Gastrocnemius medialis (tissue), 4 donors: Measurements from ENCODE around the gene MACROD1. TPM values are rescaled to one million over a fixed set of nuclear protein-coding genes. Genes with fewer than 3 reads are reported as not detected.
A peak's percentile ranks its signal among the peaks of the same experiment; 100 is the strongest.

ENCODE experiments used
- ATAC-seq, 2 donors: fragments of 150-250 bp; one replicate each; pipeline ENCODE4 v1.9.1; 2016
- DNase-seq, 2 donors: peaks; one replicate each; pipeline ENCODE4 v3.0.0-alpha.2; 2019
- H3K27ac ChIP-seq, 4 donors: fragments of 200-600 bp; sonication (generic); 1 replicate in 1 of 4; 2 replicates in 3 of 4; pipeline ENCODE4 v1.5.1; 2016 to 2018; ENCODE audit warnings: mild to moderate bottlenecking in 2 of 4, moderate library complexity in 1 of 4
- H3K27me3 ChIP-seq, 3 donors: fragments of 200-600 bp; sonication (generic) in 2 of 3; 1 replicate in 1 of 3; 2 replicates in 2 of 3; pipeline versions ENCODE4 v1.5.1 to v1.6.0; 2016 to 2019; ENCODE audit warnings: mild to moderate bottlenecking in 1 of 3, moderate library complexity in 1 of 3
- H3K36me3 ChIP-seq, 2 donors: fragments of 200-600 bp; sonication (generic) in 1 of 2; one replicate each; pipeline ENCODE4 v1.5.1; 2017 to 2018
- H3K4me1 ChIP-seq, 2 donors: fragments of 200-600 bp; sonication (generic) in 1 of 2; one replicate each; pipeline ENCODE4 v1.5.1; 2016 to 2017; ENCODE audit warnings: mild to moderate bottlenecking in 2 of 2
- H3K4me3 ChIP-seq, 4 donors: fragments of 200-600 bp; sonication (generic) in 3 of 4; 1 replicate in 1 of 4; 2 replicates in 3 of 4; pipeline ENCODE4 v1.5.1; 2016 to 2019; ENCODE audit warnings: mild to moderate bottlenecking in 2 of 4
- H3K9me3 ChIP-seq, 3 donors: fragments of 200-600 bp; sonication (generic) in 2 of 3; 1 replicate in 1 of 3; 2 replicates in 2 of 3; pipeline ENCODE4 v1.5.1; 2016 to 2019
- POLR2A ChIP-seq, 2 donors: fragments of 450-650 bp; IDR thresholded peaks; one replicate each; pipeline ENCODE4 v1.6.1; 2017; ENCODE audit warnings: antibody characterized with exemption in 2 of 2, mild to moderate bottlenecking in 2 of 2, moderate library complexity in 2 of 2
- in situ Hi-C, 4 donors: fragments of 200-750 bp; cut with MboI; loops; one replicate each; pipeline versions ENCODE4 v1.15.0 to v1.8.0; 2017; ENCODE audit warnings: low sequenced_read_pairs in 4 of 4
- intact Hi-C: fragments of 100-400 bp; cut with DNase I; formaldehyde crosslinking; loops from one replicate; pipeline ENCODE4 v1.15.1; 2023; ENCODE audit warnings: low total_unique reads
- total RNA-seq, 4 donors: library from RNA; depleted of rRNA; stranded (reverse); fragments of >200 nt; gene quantifications; one replicate each; pipeline versions ENCODE4 v1.1.0 to v1.2.3, GENCODE V29; 2016
- TF ChIP-seq, protein P1 (sequence below), 5 experiments: fragments of 450-650 bp in 3 of 5; fragments of 200-600 bp in 2 of 5; sonication (generic) in 2 of 5; IDR thresholded peaks in 4 of 5; conservative IDR thresholded peaks in 1 of 5; 1 replicate in 4 of 5; 2 replicates in 1 of 5; pipeline ENCODE4 v1.5.1; 2016 to 2019; ENCODE audit warnings: antibody characterized with exemption in 5 of 5, mild to moderate bottlenecking in 3 of 5, moderate library complexity in 3 of 5

The MACROD1 gene
- total RNA-seq, 4 donors from 2014 or later = 162 to 308 (median 205) TPM

DNA sequence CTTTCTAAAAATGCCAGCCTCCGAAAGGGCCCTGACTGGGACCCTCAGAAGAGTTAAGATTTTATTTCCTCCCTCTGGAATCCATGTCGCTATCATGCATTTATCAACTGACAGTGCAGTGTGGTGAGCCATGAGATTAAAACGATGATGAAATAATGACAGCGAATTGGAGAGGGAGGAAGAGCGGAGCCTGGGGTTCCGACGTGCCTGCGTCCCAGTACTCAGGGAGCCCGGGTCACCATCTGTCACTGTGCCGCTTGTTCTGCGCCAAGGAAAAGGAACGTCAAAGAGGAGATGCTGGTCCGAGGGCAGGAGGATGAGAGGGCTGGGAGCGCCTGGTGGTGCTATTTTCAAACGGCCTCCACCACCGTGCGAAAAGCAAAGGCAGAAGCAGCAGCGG is 46.2 kb downstream of the MACROD1 start:
- Histone ChIP-seq H3K36me3 (no peaks in the 10 kb centered on the region), H3K4me3 (no peak overlapping the region), H3K9me3 (no peaks in the 10 kb centered on the region), H3K4me1 (peaks cover 26 to 36% of the 10 kb centered on the region in 2 donors), H3K27ac (peak overlapping the region in 1 of 4 donors; percentile 22), H3K27me3 (no peaks in the 10 kb centered on the region)
- no peak for DNase-seq
- no peak for ATAC-seq
- intact Hi-C loops (no loop called here), in situ Hi-C loops (no loop called here)
- TF ChIP-seq POLR2A (IDR thresholded peaks at IDR 0.05) = no peak
- TF ChIP-seq, protein P1, sequence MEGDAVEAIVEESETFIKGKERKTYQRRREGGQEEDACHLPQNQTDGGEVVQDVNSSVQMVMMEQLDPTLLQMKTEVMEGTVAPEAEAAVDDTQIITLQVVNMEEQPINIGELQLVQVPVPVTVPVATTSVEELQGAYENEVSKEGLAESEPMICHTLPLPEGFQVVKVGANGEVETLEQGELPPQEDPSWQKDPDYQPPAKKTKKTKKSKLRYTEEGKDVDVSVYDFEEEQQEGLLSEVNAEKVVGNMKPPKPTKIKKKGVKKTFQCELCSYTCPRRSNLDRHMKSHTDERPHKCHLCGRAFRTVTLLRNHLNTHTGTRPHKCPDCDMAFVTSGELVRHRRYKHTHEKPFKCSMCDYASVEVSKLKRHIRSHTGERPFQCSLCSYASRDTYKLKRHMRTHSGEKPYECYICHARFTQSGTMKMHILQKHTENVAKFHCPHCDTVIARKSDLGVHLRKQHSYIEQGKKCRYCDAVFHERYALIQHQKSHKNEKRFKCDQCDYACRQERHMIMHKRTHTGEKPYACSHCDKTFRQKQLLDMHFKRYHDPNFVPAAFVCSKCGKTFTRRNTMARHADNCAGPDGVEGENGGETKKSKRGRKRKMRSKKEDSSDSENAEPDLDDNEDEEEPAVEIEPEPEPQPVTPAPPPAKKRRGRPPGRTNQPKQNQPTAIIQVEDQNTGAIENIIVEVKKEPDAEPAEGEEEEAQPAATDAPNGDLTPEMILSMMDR (IDR thresholded peaks at IDR 0.05 in 4 of 5, conservative IDR thresholded peaks at IDR 0.05 in 1 of 5) = no peak

DNA sequence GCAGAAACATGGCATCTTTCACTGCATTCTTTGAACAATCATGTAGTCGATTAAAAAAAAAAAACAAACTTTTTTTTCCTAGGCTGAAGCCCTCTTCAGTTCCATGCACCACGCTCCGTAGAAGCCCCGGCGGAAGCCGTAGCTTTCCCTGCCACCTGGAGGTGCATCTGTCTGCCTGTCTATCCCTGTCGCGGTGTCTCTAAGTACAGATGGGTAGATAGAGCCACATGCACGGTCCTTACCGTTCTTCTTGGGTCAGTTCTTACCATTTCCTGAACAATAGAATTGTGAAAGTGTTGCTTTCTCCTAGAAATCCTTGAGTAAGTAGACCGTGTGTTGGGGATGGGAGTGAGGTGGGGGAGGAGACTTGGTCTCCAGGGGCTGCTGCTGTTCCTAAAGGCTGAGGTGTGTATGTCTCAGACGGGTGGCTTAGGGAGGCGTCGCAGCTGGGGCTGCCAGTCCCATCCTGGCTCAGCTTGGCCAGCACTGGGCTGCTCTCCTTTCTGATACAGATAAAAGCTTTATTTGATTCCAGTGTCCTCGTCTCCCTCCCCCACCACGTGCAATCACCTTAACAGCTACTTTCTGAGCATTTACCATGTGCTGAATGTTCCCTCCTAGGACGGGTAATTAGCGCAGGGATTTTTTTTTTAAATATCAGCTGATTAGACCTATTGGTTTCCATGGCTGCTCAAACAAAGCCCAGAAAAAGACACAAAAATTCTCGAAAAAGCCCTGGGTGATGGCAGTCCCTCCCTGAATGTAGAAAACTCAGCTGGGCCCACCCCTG is 46.8 kb downstream of the MACROD1 start:
- intact Hi-C loops = no loop called here

DNA sequence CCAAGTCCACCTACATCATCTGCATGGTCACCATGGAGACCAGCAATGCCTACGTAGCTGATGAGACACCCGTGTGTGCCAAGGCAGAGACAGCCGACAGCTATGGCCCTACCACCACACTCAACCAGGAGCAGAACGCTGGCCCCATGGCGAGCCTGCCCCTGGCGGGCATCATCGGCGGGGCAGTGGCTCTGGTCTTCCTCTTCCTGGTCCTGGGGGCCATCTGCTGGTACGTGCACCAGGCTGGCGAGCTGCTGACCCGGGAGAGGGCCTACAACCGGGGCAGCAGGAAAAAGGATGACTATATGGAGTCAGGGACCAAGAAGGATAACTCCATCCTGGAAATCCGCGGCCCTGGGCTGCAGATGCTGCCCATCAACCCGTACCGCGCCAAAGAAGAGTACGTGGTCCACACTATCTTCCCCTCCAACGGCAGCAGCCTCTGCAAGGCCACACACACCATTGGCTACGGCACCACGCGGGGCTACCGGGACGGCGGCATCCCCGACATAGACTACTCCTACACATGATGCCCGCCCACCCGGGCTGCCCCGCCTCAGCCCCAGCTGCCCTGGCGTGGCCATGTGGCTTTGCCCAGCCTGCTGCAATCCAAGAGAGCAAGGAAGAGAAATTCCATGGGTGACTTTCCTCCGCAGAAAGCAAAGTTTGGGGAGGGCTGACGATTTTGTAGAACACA is 48.0 kb downstream of the MACROD1 start:
- no peaks in the 10 kb centered on the region for H3K36me3 ChIP-seq
- no peak overlapping the region for H3K4me3 ChIP-seq
- in situ Hi-C loops (no loop called here), intact Hi-C loops (no loop called here)
- no peaks in the 10 kb centered on the region for H3K27me3 ChIP-seq
- TF ChIP-seq, protein P1 (IDR thresholded peaks at IDR 0.05 in 4 of 5, conservative IDR thresholded peaks at IDR 0.05 in 1 of 5) = no peak
- no peak for TF ChIP-seq POLR2A (IDR thresholded peaks at IDR 0.05)
- no peaks in the 10 kb centered on the region for H3K9me3 ChIP-seq
- DNase-seq = no peak
- no peak overlapping the region for H3K27ac ChIP-seq
- peaks cover 22 to 24% of the 10 kb centered on the region in 2 donors for H3K4me1 ChIP-seq
- no peak for ATAC-seq

More for the DNA sequence above, 46.8 kb downstream of the MACROD1 start:
- DNase-seq = no peak
- no peak for TF ChIP-seq POLR2A (IDR thresholded peaks at IDR 0.05)
- TF ChIP-seq, protein P1 (IDR thresholded peaks at IDR 0.05 in 4 of 5, conservative IDR thresholded peaks at IDR 0.05 in 1 of 5) = no peak
- Histone ChIP-seq H3K27me3 (no peaks in the 10 kb centered on the region), H3K9me3 (no peaks in the 10 kb centered on the region), H3K4me3 (no peak overlapping the region), H3K27ac (peak overlapping the region in 1 of 4 donors; percentile 22), H3K4me1 (peaks cover 26 to 36% of the 10 kb centered on the region in 2 donors), H3K36me3 (no peaks in the 10 kb centered on the region)
- no peak for ATAC-seq
- in situ Hi-C loops = no loop called here

DNA sequence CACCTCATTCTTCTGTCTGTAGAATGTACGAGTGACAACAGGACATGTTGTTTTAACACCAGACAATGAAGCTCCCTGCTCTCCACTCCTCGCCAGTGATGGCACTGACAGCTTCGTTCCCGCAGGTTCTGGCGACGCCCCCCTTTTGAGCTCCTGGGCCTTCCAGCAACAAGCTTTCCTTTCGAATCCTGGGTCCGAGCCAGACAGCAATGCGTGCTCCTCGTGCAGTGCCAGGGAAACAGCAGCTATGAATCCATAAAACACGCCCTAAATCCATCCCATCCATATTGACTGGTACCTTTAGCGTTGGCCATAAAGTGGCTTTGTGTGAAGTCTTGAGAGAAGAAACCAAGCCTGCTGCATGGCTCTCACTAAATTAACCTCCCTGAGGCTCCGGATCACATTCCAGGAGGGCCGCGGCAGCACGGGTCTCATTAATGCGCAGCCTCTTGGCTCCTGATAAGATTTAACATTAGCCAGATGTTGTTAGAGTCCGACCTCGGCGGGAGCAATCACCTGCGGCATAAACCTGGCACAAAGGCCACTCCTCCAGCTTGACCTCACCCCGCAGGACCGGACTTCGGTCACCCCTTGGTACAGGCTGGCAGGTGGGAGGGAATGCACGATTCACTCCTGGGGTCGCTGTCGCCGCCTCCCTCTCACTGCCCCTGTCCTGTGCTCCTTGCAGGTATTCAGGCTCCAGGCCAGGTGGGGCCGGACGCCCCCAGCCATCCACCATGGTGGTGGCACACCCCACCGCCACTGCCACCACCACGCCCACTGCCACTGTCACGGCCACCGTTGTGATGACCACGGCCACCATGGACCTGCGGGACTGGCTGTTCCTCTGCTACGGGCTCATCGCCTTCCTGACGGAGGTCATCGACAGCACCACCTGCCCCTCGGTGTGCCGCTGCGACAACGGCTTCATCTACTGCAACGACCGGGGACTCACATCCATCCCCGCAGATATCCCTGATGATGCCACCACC is 50.1 kb downstream of the MACROD1 start:
- no peak overlapping the region for H3K27ac ChIP-seq
- DNase-seq = no peak
- intact Hi-C loops (no loop called here), in situ Hi-C loops (no loop called here)
- ATAC-seq = no peak
- H3K27me3 ChIP-seq = no peaks in the 10 kb centered on the region
- H3K4me3 ChIP-seq = no peak overlapping the region
- no peaks in the 10 kb centered on the region for H3K9me3 ChIP-seq
- no peaks in the 10 kb centered on the region for H3K36me3 ChIP-seq
- TF ChIP-seq, protein P1 (IDR thresholded peaks at IDR 0.05 in 4 of 5, conservative IDR thresholded peaks at IDR 0.05 in 1 of 5) = no peak
- no peak for TF ChIP-seq POLR2A (IDR thresholded peaks at IDR 0.05)
- H3K4me1 ChIP-seq = peaks cover 3% of the 10 kb centered on the region in 2 donors
